KMS-11 (cell line): Measurements from ENCODE around the gene MAMDC2.

Experiments
- H2AFZ ChIP-seq: fragments of 200-600 bp; sonication (generic); 2 replicates; pipeline ENCODE4 v1.6.1; 2016; ENCODE audit warnings: antibody characterized with exemption, mixed run types, low read depth
- H3K27ac ChIP-seq: fragments of 200-600 bp; sonication (generic); 2 replicates; pipeline ENCODE4 v1.6.1; 2016; ENCODE audit warnings: mild to moderate bottlenecking, mixed run types
- H3K27me3 ChIP-seq: fragments of 200-600 bp; sonication (generic); 2 replicates; pipeline ENCODE4 v1.6.1; 2017; ENCODE audit warnings: mild to moderate bottlenecking, low read depth, mixed run types, moderate library complexity; ENCODE audit not compliant: insufficient read depth
- H3K36me3 ChIP-seq: fragments of 200-600 bp; sonication (generic); 2 replicates; pipeline ENCODE4 v1.6.1; 2017; ENCODE audit warnings: mild to moderate bottlenecking, mixed run types; ENCODE audit not compliant: insufficient read depth
- H3K4me1 ChIP-seq: fragments of 200-600 bp; sonication (generic); 2 replicates; pipeline ENCODE4 v1.6.1; 2016; ENCODE audit warnings: mild to moderate bottlenecking, low read depth, mixed run types; ENCODE audit not compliant: poor library complexity, severe bottlenecking
- H3K4me2 ChIP-seq: fragments of 200-600 bp; sonication (generic); 2 replicates; pipeline ENCODE4 v1.7.0; 2016; ENCODE audit warnings: mild to moderate bottlenecking, mixed run types
- H3K4me3 ChIP-seq: fragments of 200-600 bp; sonication (generic); IDR thresholded peaks from 2 replicates; pipeline ENCODE4 v1.6.1; 2017; ENCODE audit warnings: low read depth, low read length, mixed read lengths; ENCODE audit not compliant: insufficient read depth
- H3K79me2 ChIP-seq: fragments of 200-600 bp; sonication (generic); 2 replicates; pipeline ENCODE4 v1.6.1; 2016; ENCODE audit warnings: low read depth, mixed run types; ENCODE audit not compliant: insufficient read depth
- H3K9ac ChIP-seq: fragments of 200-600 bp; sonication (generic); 2 replicates; pipeline ENCODE4 v1.6.1; 2016; ENCODE audit warnings: mild to moderate bottlenecking, mixed run types
- H4K20me1 ChIP-seq: fragments of 200-600 bp; sonication (generic); 2 replicates; pipeline ENCODE4 v1.6.1; 2016; ENCODE audit warnings: mild to moderate bottlenecking, mixed run types; ENCODE audit not compliant: insufficient read depth
- CTCF ChIP-seq: fragments of 200-600 bp; sonication (generic); conservative IDR thresholded peaks from 2 replicates; pipeline ENCODE4 v1.6.1; 2017; ENCODE audit warnings: low read depth, mild to moderate bottlenecking, antibody characterized with exemption, low read length, moderate library complexity, mixed read lengths

The MAMDC2 gene

GRCh38 chr9:70049236-70049635 is 5.6 kb downstream of the MAMDC2 start:
- Histone ChIP-seq H3K27ac (no peak overlapping the region), H3K4me1 (peaks cover 7% of the 10 kb centered on the region), H4K20me1 (no peaks in the 10 kb centered on the region), H3K79me2 (no peaks in the 10 kb centered on the region), H3K4me3 (no peak overlapping the region), H3K4me2 (no peak overlapping the region), H3K36me3 (no peaks in the 10 kb centered on the region), H3K9ac (no peak overlapping the region), H3K27me3 (no peaks in the 10 kb centered on the region), H2AFZ (no peak overlapping the region)
- TF ChIP-seq CTCF: no peak

- Histone ChIP-seq H3K4me1 (peaks cover 7% of the 10 kb centered on the region), H3K27me3 (no peaks in the 10 kb centered on the region), H2AFZ (no peak overlapping the region), H3K79me2 (no peaks in the 10 kb centered on the region), H3K36me3 (no peaks in the 10 kb centered on the region), H3K4me3 (no peak overlapping the region), H3K27ac (no peak overlapping the region), H4K20me1 (no peaks in the 10 kb centered on the region), H3K9ac (no peak overlapping the region), H3K4me2 (no peak overlapping the region)
- TF ChIP-seq CTCF: no peak
Observed at GRCh38 chr9:70049672-70050271, 6.1 kb downstream of the MAMDC2 start.

- no peak for TF ChIP-seq CTCF
- Histone ChIP-seq H3K27ac (no peak overlapping the region), H3K9ac (no peak overlapping the region), H3K4me2 (no peak overlapping the region), H3K36me3 (no peaks in the 10 kb centered on the region), H3K4me1 (no peaks in the 10 kb centered on the region), H3K79me2 (no peaks in the 10 kb centered on the region), H2AFZ (no peak overlapping the region), H3K27me3 (no peaks in the 10 kb centered on the region), H3K4me3 (no peak overlapping the region), H4K20me1 (no peaks in the 10 kb centered on the region)
Observed at GRCh38 chr9:70052768-70053167, 9.1 kb downstream of the MAMDC2 start.

- Histone ChIP-seq H3K4me3 (no peak overlapping the region), H3K4me2 (no peak overlapping the region), H3K36me3 (no peaks in the 10 kb centered on the region), H3K27ac (no peak overlapping the region), H3K9ac (no peak overlapping the region), H3K27me3 (no peaks in the 10 kb centered on the region), H3K4me1 (no peaks in the 10 kb centered on the region), H3K79me2 (no peaks in the 10 kb centered on the region), H4K20me1 (no peaks in the 10 kb centered on the region), H2AFZ (no peak overlapping the region)
- TF ChIP-seq CTCF: no peak
Observed at GRCh38 chr9:70053864-70054263, 10.2 kb downstream of the MAMDC2 start.
